K562 (cell line): Measurements from ENCODE around the gene MAP2. TPM values are rescaled to one million over a fixed set of nuclear protein-coding genes. Genes with fewer than 3 reads are reported as not detected.

Experiments used
- ATAC-seq: fragments of 200-7000 bp; cut with Tn5 transposase; 3 replicates; pipeline ENCODE4 v1.9.1; 2020; ENCODE audit warnings: moderate library complexity
- BruUV-seq: library from RNA; stranded (reverse); fragments of 400-500 nt; replicated peaks from 2 replicates; lab custom pipeline; 2021; lab: Mats Ljungman, UMichigan
- CTCF ChIA-PET: fragments of 300-600 bp; formaldehyde crosslinking; extraction: SDS; loops from one replicate; lab custom pipeline; 2021; ENCODE audit warnings: low intra/inter-chr PET ratio; lab: Yijun Ruan, JAX
- POLR2A ChIA-PET: fragments of 300-600, 350-650 bp; sonication (Branson Sonifier 250); formaldehyde crosslinking; extraction: SDS; loops from one replicate; lab custom pipeline; 2021; ENCODE audit warnings: antibody characterized with exemption, inconsistent platforms; lab: Yijun Ruan, JAX
- DNase-seq, 4 experiments: peaks; one replicate each; pipeline versions ENCODE4 v3.0.0 to v3.0.0-alpha.2; 2011 to 2018; ENCODE audit warnings: low spot score in 3 of 4, mixed read lengths in 3 of 4; ENCODE audit errors: extremely low read depth in 1 of 4
- FAIRE-seq: peaks from 2 replicates; lab custom pipeline; 2011; peaks lifted over from hg19 to GRCh38; lab: Jason Lieb, UNC
- H2AFZ ChIP-seq: 2 replicates; pipeline ENCODE4 v1.6.0; 2011; ENCODE audit warnings: low read depth, low read length, control low read depth, inconsistent platforms
- H3K27ac ChIP-seq: fragments of 200-600 bp; 3 replicates; pipeline ENCODE4 v1.8.0; 2011; ENCODE audit warnings: low read depth, mild to moderate bottlenecking, control low read depth, inconsistent platforms, low read length, moderate library complexity, mixed read lengths; ENCODE audit errors: extremely low read depth
- H3K27me3 ChIP-seq, 2 experiments: fragments of 300-600 bp in 1 of 2; 2 replicates in 1 of 2; 3 replicates in 1 of 2; pipeline versions ENCODE4 v1.6.0 to v1.8.0; 2011; ENCODE audit warnings: inconsistent platforms in 2 of 2, low read length in 2 of 2, mild to moderate bottlenecking in 1 of 2, mixed read lengths in 1 of 2, moderate library complexity in 1 of 2; ENCODE audit not compliant: control insufficient read depth in 2 of 2, insufficient read depth in 2 of 2
- H3K36me3 ChIP-seq: fragments of 300-600 bp; 3 replicates; pipeline ENCODE4 v1.8.0; 2011; ENCODE audit warnings: mild to moderate bottlenecking, low read length, inconsistent platforms; ENCODE audit not compliant: control insufficient read depth, insufficient read depth
- H3K4me1 ChIP-seq, 2 experiments: fragments of 200-600 bp in 1 of 2; replicated peaks in 1 of 2; 2 replicates in 1 of 2; 3 replicates in 1 of 2; pipeline versions ENCODE4 v1.5.1 to v1.8.0; 2011; ENCODE audit warnings: inconsistent platforms in 2 of 2, low read length in 2 of 2, mild to moderate bottlenecking in 1 of 2, mixed read lengths in 1 of 2, moderate library complexity in 1 of 2; ENCODE audit not compliant: control insufficient read depth in 2 of 2, insufficient read depth in 2 of 2
- H3K4me2 ChIP-seq: 2 replicates; pipeline ENCODE4 v1.6.1; 2011; ENCODE audit warnings: low read length, control low read depth, inconsistent platforms, mixed read lengths; ENCODE audit not compliant: insufficient read depth
- H3K4me3 ChIP-seq: fragments of 200-600 bp; sonication (generic), shearing (Covaris generic); 2 replicates; pipeline ENCODE4 v1.5.1; 2016; ENCODE audit warnings: control low read depth, inconsistent platforms
- H3K79me2 ChIP-seq: fragments of 200-600 bp; 3 replicates; pipeline ENCODE4 v1.8.0; 2011; ENCODE audit warnings: low read length, inconsistent platforms; ENCODE audit not compliant: control insufficient read depth, insufficient read depth
- H3K9ac ChIP-seq, 2 experiments: 2 replicates each; pipeline versions ENCODE4 v1.6.0 to v1.6.1; 2011; ENCODE audit warnings: low read depth in 2 of 2, low read length in 2 of 2, control low read depth in 1 of 2, inconsistent platforms in 1 of 2, mild to moderate bottlenecking in 1 of 2, mixed read lengths in 1 of 2; ENCODE audit not compliant: insufficient read depth in 1 of 2
- H3K9me1 ChIP-seq: one replicate; pipeline ENCODE4 v1.6.0; 2011; ENCODE audit warnings: inconsistent platforms, mild to moderate bottlenecking, low read length, moderate library complexity; ENCODE audit not compliant: control insufficient read depth, insufficient read depth
- H3K9me3 ChIP-seq: replicated peaks from 2 replicates; pipeline ENCODE4 v1.5.1; 2011; ENCODE audit warnings: low read depth, low read length, inconsistent platforms; ENCODE audit not compliant: control insufficient read depth, insufficient read depth
- H4K20me1 ChIP-seq: replicated peaks from 2 replicates; pipeline ENCODE4 v1.6.1; 2011; ENCODE audit warnings: low read length, inconsistent platforms, mixed read lengths; ENCODE audit not compliant: control insufficient read depth, insufficient read depth
- BCL6 ChIP-seq: fragments of 250-450 bp; sonication (Bioruptor Pico); IDR thresholded peaks from 2 replicates; pipeline ENCODE4 v1.4.0; 2020
- CEBPG ChIP-seq, 3 experiments: fragments of 200-800 bp in 1 of 3; sonication (Bioruptor generic) in 1 of 3; sonication (generic) in 1 of 3; formaldehyde crosslinking in 1 of 3; IDR thresholded peaks in 2 of 3; conservative IDR thresholded peaks in 1 of 3; 2 replicates each; pipeline versions ENCODE4 v1.6.1 to v1.8.0; 2016 to 2022; ENCODE audit warnings: missing compliant biosample characterization in 2 of 3, missing genetic modification characterization in 2 of 3, mild to moderate bottlenecking in 1 of 3, missing genetic modification reagents in 1 of 3
- HSF4 ChIP-seq: fragments of 250-450 bp; sonication (Bioruptor Pico); IDR thresholded peaks from 2 replicates; pipeline ENCODE4 v2.1.2; 2022; ENCODE audit warnings: mild to moderate bottlenecking, moderate library complexity, borderline replicate concordance
- MYC ChIP-seq, 2 experiments: fragments of 250-450 bp in 1 of 2; sonication (Bioruptor Pico) in 1 of 2; IDR thresholded peaks; 2 replicates each; pipeline versions ENCODE4 v1.5.1 to v1.6.1; 2012 to 2021; ENCODE audit warnings: low read depth in 2 of 2, borderline replicate concordance in 1 of 2, improper control_type of control experiment in 1 of 2, low read length in 1 of 2, mild to moderate bottlenecking in 1 of 2, moderate library complexity in 1 of 2
- PCBP2 ChIP-seq: fragments of 200-400 bp; formaldehyde crosslinking; IDR thresholded peaks from 2 replicates; pipeline ENCODE4 v1.6.1; 2018; ENCODE audit warnings: low read length, low read depth, mild to moderate bottlenecking, moderate library complexity; ENCODE audit not compliant: poor library complexity, severe bottlenecking
- SAFB ChIP-seq: fragments of 200-400 bp; formaldehyde crosslinking; IDR thresholded peaks from 2 replicates; pipeline ENCODE4 v1.6.1; 2017; ENCODE audit warnings: low read depth, low read length, borderline replicate concordance
- XRCC5 ChIP-seq: fragments of 200-400 bp; formaldehyde crosslinking; IDR thresholded peaks from 2 replicates; pipeline ENCODE4 v1.6.1; 2017; ENCODE audit warnings: low read depth, mild to moderate bottlenecking, low read length
- ZBTB8A ChIP-seq: fragments of 450-650 bp; IDR thresholded peaks from 2 replicates; pipeline ENCODE4 v1.6.1; 2018; ENCODE audit warnings: mild to moderate bottlenecking, moderate library complexity; ENCODE audit not compliant: partially characterized antibody
- ZNF444 ChIP-seq: fragments of 250-450 bp; sonication (Bioruptor Pico); IDR thresholded peaks from 2 replicates; pipeline ENCODE4 v1.4.0; 2020; ENCODE audit warnings: mild to moderate bottlenecking, moderate library complexity
- WGBS: fragments of 100-300 bp; shearing (Covaris generic); methylation state at CpG from one replicate; pipeline ENCODE4 v1.1.6; 2016; ENCODE audit warnings: low coverage, mixed read lengths; ENCODE audit not compliant: insufficient coverage; ENCODE audit errors: missing lambda C conversion rate; 5-methylcytosine and 5-hydroxymethylcytosine counted together
- in situ Hi-C: fragments of 300-500 bp; cut with MboI; formaldehyde crosslinking; loops from 4 replicates; pipeline ENCODE4 v1.15.0; 2018; ENCODE audit warnings: inconsistent platforms, mixed read lengths
- intact Hi-C: fragments of 100-400 bp; cut with micrococcal nuclease; formaldehyde crosslinking; loops from 2 replicates; pipeline ENCODE4 v1.14.2; 2022
- polyA plus RNA-seq, 8 experiments: library from polyadenylated mRNA; depleted of rRNA in 4 of 8; stranded (reverse) in 5 of 8; unstranded in 3 of 8; fragments of >200 nt; fragmentation: Nextera tagmentation in 2 of 8; fragmentation: Illumina TruSeq in 1 of 8; extraction: Ambion mirVana in 2 of 8; extraction: Trizol in 1 of 8; gene quantifications; 2 replicates each; pipeline versions ENCODE4 v1.2.1 to v1.2.3, GENCODE V29; 2011 to 2014; ENCODE audit warnings: inconsistent platforms in 1 of 8, missing spikeins in 1 of 8
- total RNA-seq, 7 experiments: library from RNA; depleted of rRNA in 6 of 7; stranded (reverse); fragments of >200 nt in 6 of 7; fragmentation: Illumina TruSeq in 2 of 7; extraction: Trizol in 2 of 7; gene quantifications; 2 replicates each; pipeline versions ENCODE4 v1.2.1 to v1.2.3, GENCODE V29; 2011 to 2021; ENCODE audit warnings: low replicate concordance in 1 of 7
- TF ChIP-seq, protein P1 (sequence below): fragments of 250-450 bp; sonication (Bioruptor Pico); IDR thresholded peaks from 2 replicates; pipeline ENCODE4 v1.8.0; 2022; ENCODE audit warnings: moderate library complexity, mild to moderate bottlenecking, inconsistent platforms
- TF ChIP-seq, protein P2 (sequence below), 3 experiments: fragments of 200-800 bp in 1 of 3; sonication (Bioruptor generic) in 1 of 3; sonication (generic) in 1 of 3; formaldehyde crosslinking in 1 of 3; IDR thresholded peaks; 2 replicates each; pipeline versions ENCODE4 v1.6.1 to v1.8.0; 2016 to 2022; ENCODE audit warnings: mild to moderate bottlenecking in 2 of 3, missing compliant biosample characterization in 2 of 3, missing genetic modification characterization in 2 of 3, missing genetic modification reagents in 1 of 3

Gene MAP2
- total and polyA plus RNA-seq, 9 of the 15 experiments (the other 6 are each of a cell fraction or from before 2014, with no cell fraction given), result 0.13 TPM; not detected in 8

GRCh38 chr2:209663656-209664055, 239.8 kb downstream of the MAP2 start:
- BruUV-seq, result no TSS peak
- H3K9me1 ChIP-seq, result no peaks in the 10 kb centered on the region
- no peak overlapping the region for H3K4me2 ChIP-seq
- no peaks in the 10 kb centered on the region for H3K27me3 ChIP-seq
- no peak for DNase-seq
- no peak for TF ChIP-seq BCL6 (CRISPR knock-in tag)
- TF ChIP-seq XRCC5, result no peak
- no peak for TF ChIP-seq MYC (IDR thresholded peaks at IDR 0.05; ENCODE audit: low read depth, low read length)
- TF ChIP-seq MYC (CRISPR knock-in tag; IDR thresholded peaks at IDR 0.05; ENCODE audit: borderline replicate concordance, low read depth), result no peak
- no peak for TF ChIP-seq PCBP2
- TF ChIP-seq, protein P1, sequence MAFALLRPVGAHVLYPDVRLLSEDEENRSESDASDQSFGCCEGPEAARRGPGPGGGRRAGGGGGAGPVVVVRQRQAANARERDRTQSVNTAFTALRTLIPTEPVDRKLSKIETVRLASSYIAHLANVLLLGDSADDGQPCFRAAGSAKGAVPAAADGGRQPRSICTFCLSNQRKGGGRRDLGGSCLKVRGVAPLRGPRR (CRISPR knock-in tag), result no peak
- TF ChIP-seq, all 486 proteins: peak for 0
- Histone ChIP-seq H3K9ac (no peak overlapping the region), H3K4me3 (no peak overlapping the region), H3K9me3 (no peaks in the 10 kb centered on the region), H3K36me3 (no peaks in the 10 kb centered on the region), H4K20me1 (no peaks in the 10 kb centered on the region), H3K27ac (no peak overlapping the region), H2AFZ (no peak overlapping the region), H3K4me1 (no peaks in the 10 kb centered on the region), H3K79me2 (no peaks in the 10 kb centered on the region)
- CTCF ChIA-PET, result no interaction called here
- FAIRE-seq (no peak), ATAC-seq (no peak)
- intact Hi-C loops, result no loop called here
- WGBS, result 0% methylated on average over 4 of the region's 4 CpGs
- in situ Hi-C loops, result no loop called here
- POLR2A ChIA-PET, result no interaction called here

DNA sequence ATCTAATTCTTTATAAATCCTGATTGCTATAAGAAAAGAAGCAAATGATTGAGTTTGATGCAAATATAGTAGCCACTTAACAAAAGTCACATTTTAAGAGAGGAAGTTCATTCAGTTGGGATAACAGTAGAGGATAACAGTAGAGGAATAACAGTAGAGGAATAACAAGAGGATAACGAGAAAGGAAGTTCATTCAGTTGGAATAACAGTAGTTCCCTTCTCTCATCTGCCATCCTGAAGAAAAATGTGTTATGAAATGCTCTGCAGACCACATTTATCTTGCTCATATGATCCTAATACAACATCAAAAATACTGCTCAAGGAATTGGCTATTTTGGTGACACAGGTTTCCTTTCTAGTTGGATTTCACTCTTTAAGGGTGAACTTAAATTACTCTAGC, 242.4 kb downstream of the MAP2 start:
- Histone ChIP-seq H3K9ac (no peak overlapping the region), H3K9me1 (no peaks in the 10 kb centered on the region), H3K4me3 (no peak overlapping the region), H3K4me1 (no peaks in the 10 kb centered on the region), H3K9me3 (no peaks in the 10 kb centered on the region), H4K20me1 (no peaks in the 10 kb centered on the region), H3K27me3 (no peaks in the 10 kb centered on the region), H3K27ac (no peak overlapping the region), H3K36me3 (no peaks in the 10 kb centered on the region), H2AFZ (no peak overlapping the region), H3K79me2 (no peaks in the 10 kb centered on the region), H3K4me2 (no peak overlapping the region)
- no peak for DNase-seq
- ChIA-PET POLR2A (no interaction called here), CTCF (no interaction called here)
- FAIRE-seq, result no peak
- BruUV-seq, result no TSS peak
- WGBS, result 0% methylated on average over 1 of the region's 1 CpG
- in situ Hi-C loops (no loop called here), intact Hi-C loops (no loop called here)
- no peak for ATAC-seq
- TF ChIP-seq CEBPG (CRISPR knock-in tag; IDR thresholded peaks at IDR 0.05), result no peak
- TF ChIP-seq CEBPG (tag; conservative IDR thresholded peaks at IDR 0.05 in 1 of 2, IDR thresholded peaks at IDR 0.05 in 1 of 2), result no peak
- no peak for TF ChIP-seq ZBTB8A
- TF ChIP-seq, protein P2, sequence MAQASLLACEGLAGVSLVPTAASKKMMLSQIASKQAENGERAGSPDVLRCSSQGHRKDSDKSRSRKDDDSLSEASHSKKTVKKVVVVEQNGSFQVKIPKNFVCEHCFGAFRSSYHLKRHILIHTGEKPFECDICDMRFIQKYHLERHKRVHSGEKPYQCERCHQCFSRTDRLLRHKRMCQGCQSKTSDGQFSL (CRISPR knock-in tag; IDR thresholded peaks at IDR 0.05), result no peak
- TF ChIP-seq, protein P2 (tag; IDR thresholded peaks at IDR 0.05), result no peak
- no peak for TF ChIP-seq HSF4 (CRISPR knock-in tag)
- TF ChIP-seq ZNF444 (CRISPR knock-in tag), result no peak
- no peak for TF ChIP-seq SAFB
